HG03571 (cell line): ENCODE measurements around the gene ADCYAP1.

Experiments used
- ATAC-seq: cut with Tn5 transposase; IDR thresholded peaks from one replicate; pipeline ENCODE4 v1.9.1; 2021; ENCODE audit not compliant: unreplicated experiment

The ADCYAP1 gene

DNA sequence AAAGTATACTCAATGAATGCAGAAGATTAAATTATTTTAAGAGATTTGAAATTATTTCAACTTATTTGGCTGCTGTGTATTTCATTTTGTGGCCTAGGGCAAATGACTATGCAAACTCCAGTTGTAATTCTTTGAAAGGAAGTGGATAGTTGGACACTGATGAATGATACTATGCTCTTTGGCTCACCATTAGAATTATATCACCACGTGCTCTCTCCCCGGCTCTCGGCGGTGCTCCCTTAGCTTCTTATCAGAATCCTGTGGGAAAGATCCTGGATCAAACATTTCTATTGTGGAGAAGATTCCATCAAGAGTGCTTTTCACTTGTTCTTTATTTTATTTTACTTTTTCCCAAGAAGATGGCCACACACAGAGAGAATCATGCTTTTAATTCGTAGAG is 55.2 kb downstream of the ADCYAP1 start:
- no peak for ATAC-seq
